Posterior vena cava (tissue), 2 donors: ENCODE measurements around the gene ZNF14. TPM values are rescaled to one million over a fixed set of nuclear protein-coding genes. Genes with fewer than 3 reads are reported as not detected.
"Not testable (repeated sequence)": the region's sequence is repeated elsewhere in the genome, so short reads cannot be mapped to it uniquely, and the experiment has no call there.

Source experiments
- DNase-seq: peaks from one replicate; pipeline ENCODE4 v3.0.0-alpha.2; 2020; ENCODE audit warnings: low spot score
- intact Hi-C, 2 donors: fragments of 100-400 bp; cut with DNase I; formaldehyde crosslinking; loops; one replicate each; pipeline versions ENCODE4 v1.14.1 to v1.14.2; 2022 to 2023
- total RNA-seq, 2 donors: library from RNA; stranded (reverse); fragmentation: NEBNext Ultra II Directional; extraction: Animal tissue kit (Norgen Biotek cat#: 25700); gene quantifications; one replicate each; pipeline ENCODE4 v1.2.1, GENCODE V29; 2021
- donor health status: DM: yes; HTN: yes; CAD: no.
- donor health status: DM: yes; HTN: yes; CAD: no.

Gene ZNF14
- total RNA-seq, 2 donors from 2014 or later, result 5.0 to 6.4 TPM

DNA sequence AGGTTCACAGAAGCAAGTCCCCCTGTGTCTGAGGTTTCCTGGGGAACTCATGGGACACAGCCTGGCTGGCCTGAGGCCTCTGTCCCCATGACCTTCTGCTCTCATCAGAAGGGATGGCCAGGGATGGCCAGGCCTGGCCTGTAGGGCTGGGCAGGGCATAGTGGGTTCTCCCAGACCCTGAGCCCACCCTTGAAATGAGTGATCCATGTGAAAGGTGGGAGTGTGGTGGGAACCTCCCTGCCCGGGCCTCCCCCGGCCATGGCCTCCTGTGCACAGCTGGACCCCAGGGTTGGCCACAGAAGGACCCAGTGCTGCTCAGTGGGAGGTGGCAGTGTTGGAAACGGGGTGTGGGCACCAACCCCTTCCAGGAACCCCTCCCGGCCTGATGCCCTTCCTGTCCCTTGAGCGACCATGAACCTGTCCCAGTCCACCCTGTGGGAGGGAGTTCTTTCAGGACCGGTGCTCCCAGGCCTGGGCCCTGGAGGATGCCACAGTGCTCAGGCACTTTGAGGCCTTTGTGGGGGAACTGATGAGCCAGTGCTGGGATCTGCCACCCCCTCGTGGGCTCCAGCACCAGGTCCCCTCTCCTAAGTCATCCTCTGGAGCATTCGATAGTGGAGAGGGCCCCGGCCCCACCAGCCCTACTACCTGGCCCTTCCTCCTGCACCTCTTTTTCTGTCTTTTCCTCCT is 15.5 kb upstream of the ZNF14 start:
- DNase-seq, result no peak
- intact Hi-C loops, result no loop called here

GRCh38 chr19:19747357-19748220 is 14.7 kb upstream of the ZNF14 start:
- DNase-seq, result no peak
- intact Hi-C loops, result no loop called here

DNA sequence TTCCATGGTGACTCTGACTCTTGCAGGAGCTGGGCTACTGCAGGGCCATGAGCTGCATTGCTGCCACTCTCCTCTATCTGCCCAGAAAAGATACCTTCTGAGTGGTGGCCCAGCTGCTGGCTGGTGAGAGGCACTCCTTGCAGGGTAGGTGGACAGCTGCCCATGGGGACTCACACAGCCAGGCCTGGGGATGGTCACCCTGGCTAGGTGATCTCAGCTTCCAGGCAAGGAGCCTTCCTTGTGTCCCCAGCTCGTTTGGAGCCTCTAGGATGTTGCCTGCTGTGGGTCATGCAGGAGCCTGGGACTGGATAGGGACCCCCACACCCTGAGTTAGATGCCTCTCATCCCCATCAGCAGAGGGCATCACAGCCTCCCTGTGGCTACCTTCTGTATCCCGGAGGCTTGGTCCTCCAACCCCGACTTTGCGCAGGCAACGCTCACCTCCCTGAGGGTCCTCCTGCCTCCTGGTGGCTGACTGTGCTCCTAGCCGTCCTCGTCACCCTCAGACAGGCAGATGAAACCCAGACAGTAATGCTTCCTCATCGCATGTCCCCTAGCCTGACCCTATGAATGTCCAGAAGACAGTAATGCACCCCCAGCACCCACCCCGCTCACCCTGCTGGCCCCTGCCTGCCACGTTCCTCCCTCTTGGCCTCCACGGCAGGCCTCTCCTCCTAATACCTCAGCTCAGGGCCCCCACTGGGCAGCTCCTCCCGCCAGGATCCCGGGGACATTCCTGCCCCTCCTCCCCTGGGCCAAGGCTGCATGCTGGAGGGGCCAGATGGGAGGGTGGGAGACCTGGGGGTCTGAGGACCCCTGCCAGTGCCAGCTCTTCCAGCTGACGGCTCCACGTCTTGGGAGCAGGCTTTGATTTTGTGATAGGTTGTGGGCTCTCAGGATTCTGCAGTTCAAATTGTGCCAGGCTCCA is 13.6 kb upstream of the ZNF14 start:
- DNase-seq, result no peak
- intact Hi-C loops, result no loop called here

DNA sequence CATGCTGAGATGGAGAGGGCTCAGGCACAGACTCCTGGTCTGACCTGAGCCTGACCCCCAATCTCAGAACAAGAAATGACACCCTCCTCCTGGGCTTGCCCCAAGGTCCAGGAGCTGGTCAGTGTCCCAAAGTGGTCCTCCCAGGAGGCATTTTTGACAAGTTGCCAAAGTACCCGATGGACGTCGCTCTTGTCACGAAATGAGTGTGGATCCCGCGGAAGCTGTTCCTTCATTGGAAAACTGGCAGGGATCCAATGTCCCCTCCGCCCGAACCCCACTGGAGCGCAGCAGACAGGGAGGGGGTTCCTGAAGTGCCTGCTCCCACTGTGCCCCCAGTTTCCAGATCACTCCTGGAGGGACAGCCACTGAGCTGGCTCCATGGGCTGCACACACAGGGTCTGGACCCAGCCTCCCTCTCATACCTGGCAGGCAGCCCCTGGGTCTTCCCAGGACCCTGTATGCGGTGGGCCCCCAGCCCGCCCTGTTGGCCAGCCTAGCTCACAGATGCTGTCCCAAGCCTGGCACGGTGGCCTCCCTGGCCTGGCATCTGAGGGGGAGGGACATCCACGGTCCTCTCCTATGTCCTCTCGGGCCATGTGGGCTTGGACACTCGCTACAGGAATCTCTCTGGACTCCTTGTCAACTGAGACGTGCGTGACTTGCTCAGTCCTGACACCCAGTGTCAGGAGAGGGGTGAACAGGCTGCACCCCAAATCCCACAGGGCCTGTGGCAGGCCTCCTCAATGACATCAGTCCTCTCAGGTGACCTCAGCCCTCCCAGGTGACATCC is 12.8 kb upstream of the ZNF14 start:
- intact Hi-C loops, result no loop called here

DNA sequence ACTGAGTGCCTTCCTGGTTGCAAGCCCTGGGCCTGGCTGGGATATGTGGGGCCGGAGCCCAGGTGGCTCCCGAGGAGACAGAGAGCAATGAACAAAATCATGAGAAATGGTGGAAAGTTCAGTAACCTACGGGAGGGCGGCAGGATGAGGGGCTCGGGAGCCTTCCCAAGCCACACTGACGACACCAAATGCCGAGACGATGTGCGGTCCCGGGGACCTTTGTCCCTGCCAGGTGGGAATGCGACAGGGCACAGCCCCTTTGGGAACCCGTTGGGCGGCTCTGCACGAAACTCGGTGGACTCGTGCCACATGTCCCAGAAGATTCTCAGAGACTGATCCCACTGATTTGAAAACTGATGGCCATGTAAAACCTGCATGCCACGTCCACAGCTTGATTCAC is 11.7 kb upstream of the ZNF14 start:
- intact Hi-C loops, result no loop called here
- DNase-seq, result no peak

More for the DNA sequence above, 12.8 kb upstream of the ZNF14 start:
- no peak for DNase-seq

- intact Hi-C loops, DNase-seq: not testable (repeated sequence)
Measured at GRCh38 chr19:19743921-19744320, 11.0 kb upstream of the ZNF14 start.

DNA sequence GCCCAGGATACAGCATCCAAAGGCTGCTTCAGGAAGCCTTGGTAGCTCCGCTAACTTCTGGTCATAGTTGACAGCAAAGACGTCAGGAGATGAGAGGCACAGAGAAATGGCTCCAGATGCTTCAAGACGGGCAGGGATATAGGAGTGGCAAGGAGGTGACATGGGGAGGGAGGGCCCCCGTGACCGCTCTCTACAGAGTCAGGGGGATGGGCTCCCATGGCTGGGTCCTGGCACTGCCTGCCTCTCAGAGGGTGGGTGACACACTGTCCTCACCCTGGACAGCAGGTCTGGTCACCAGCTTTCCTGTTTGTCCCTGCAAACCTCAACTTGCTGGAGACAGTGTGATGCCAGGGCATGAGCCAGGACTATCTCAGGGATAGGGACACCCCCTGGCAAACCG is 10.3 kb upstream of the ZNF14 start:
- intact Hi-C loops, result no loop called here
- DNase-seq, result no peak

DNA sequence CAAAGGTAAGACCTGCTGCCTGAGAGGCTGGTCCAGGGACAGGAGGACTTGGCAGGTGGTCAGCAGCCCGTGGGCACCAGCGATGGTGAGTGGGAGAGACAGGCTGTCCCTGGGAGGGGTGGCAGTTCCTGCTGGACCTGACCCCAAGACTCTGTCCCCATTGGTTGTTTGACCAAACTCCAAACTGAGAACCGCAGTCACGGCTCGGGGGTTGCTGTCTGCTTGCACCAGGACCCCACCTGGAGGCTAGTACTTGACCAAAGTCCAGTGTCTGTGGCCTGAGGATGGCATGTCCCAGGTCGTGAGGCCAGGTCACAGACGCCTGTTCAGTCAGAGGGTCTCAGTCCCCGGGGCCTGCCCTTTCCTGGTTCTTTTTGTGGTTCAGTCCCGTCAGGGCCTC is 9.9 kb upstream of the ZNF14 start:
- intact Hi-C loops, result no loop called here
- DNase-seq, result no peak

DNA sequence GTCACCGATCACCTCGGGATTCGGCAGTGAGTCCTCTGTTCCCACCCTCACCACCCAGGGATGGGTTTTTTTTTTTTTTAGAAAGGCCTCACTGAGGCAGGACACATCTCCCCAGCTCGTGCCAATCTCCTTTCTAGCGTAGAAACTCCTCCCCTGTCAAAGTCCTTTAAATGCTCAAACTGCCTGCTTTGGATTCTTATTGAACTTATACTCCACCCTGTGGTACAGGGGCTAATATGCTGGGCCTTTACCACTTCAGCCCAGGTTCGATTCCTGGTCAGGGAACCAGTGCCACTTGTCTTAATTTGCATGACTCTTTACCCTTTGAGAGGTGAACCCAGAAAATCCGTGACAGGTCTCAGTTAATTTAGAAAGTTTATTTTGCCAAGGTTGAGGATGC is 8.3 kb upstream of the ZNF14 start:
- DNase-seq, result no peak
- intact Hi-C loops, result no loop called here

DNA sequence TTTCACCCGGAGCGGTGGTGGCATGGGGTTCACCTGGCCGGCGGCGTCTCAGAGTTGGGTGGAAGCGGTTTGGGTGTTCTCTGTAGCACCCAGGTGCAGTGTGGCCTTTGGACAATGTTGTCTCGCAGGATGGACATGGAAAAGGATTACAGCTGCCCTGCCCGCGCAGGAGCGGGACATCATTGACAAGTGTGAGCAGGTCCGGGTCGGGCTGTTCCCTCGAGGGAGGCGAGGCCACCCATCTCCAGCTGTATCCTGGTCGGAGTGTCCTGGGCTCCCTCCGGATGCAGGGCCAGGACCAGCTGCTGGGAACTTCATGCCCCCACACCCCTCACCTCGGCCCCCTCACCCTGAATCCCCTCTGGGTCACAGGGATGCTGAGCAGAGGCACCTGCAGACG is 7.8 kb upstream of the ZNF14 start:
- intact Hi-C loops, result no loop called here
- no peak for DNase-seq

- intact Hi-C loops, result no loop called here
- DNase-seq, result no peak
Measured at GRCh38 chr19:19738564-19738963, 5.7 kb upstream of the ZNF14 start.

DNA sequence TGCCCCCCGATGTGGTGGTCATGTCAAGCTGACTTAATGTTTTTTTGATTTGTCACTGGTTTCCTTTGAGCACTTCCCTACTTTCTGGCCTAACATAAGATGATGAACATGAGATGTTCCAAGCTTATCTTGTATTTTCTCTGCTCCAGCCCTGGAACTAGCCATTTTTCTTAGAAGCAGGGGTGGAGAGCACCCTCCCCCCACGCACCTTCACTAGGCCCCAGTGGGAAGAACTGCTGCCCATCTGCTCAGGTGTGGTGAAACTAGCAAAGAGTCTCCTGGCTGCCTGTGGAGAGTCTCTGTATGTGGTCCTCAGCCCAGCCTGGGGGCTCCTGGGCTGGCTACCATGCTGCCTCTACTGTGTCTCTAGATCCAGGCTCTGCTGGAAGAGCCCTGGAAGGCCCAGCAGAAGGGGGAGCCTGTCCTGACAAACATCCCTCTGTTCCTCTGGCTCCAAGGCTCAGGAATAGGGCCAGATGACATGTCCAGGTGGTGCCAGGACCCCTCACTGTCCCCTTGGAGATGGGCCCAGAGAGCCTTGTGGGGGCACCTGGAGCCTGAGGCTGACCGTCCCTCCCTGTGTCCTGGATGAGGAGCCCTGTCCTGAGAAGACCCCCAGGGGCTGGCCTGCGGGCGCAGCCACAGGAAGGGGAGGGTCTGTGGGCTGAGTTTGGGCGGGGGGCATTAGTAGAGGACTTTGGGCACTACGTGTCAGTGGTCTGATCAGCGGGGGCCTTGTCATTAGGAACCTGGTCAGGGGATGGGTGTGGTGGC is 4.8 kb upstream of the ZNF14 start:
- DNase-seq, result no peak
- intact Hi-C loops, result no loop called here

DNA sequence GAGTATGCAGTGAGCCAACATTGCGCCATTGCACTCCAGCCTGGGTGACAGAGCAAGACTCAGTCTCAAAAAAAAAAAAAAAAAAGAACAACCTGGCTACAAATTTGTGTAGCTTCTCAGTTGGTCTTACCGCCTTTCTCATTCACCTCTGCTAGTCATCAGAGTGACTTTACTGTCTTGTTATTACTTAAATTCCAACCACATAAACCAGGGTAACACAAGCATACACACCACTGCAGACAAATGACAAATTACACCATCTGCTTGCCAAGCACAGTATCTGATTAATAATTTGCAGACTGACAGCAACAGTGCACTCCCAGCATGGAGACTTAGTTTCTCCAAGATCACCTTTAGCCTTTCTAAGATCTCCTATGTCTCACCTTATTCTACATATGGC is 11.0 kb downstream of the ZNF14 start:
- intact Hi-C loops, result no loop called here
- DNase-seq, result no peak

DNA sequence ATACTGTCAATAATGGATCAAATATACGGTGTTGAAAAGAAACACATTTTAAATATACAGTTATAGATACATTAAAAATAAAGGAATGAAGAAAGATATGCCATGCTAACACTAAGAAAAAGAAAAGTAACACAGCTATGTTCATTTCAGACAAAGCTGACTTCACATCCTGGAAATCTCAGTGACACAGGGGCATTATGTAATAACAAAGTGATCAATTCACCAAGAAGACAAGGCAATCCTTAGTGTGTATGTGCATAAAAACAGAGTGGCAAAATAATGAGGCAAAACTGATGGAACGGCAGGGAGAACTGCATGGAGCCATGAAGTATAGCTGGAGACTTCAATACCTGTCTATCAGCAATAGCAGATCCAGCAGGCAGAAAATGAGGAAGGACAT is 13.1 kb downstream of the ZNF14 start:
- intact Hi-C loops, result no loop called here
- DNase-seq, result no peak

- intact Hi-C loops, result no loop called here
- DNase-seq, result no peak
Measured at GRCh38 chr19:19711934-19712828, 20.7 kb downstream of the ZNF14 start.

DNA sequence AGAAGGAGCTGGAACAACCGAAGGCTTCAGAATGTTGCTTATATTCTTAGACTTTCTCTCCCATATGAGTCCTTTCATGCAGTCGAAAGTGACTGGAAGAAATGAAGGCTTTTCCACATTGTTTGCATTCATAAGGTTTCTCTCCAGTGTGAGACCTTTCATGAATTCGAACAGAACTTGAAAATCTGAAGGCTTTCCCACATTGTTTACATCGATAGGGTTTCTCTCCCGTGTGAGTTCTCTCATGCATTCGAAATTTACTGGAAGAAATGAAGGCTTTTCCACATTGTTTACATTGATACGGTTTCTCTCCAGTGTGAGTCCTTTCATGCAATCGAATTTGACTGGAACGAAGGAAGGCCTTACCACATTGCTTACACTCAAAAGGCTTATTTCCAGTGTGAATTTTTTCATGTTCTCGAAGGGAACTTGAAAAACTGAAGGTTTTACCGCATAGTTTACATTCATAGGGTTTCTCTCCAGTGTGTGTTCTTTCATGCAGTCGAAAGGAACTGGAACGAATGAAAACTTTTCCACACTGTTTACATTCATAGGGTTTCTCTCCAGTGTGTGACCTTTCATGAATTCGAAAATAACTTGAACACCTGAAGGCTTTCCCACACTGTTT is 21.5 kb downstream of the ZNF14 start:
- intact Hi-C loops, result no loop called here
- DNase-seq, result no peak

GRCh38 chr19:19710506-19710905 is 22.4 kb downstream of the ZNF14 start:
- intact Hi-C loops, result no loop called here

More at GRCh38 chr19:19710506-19710905, 22.4 kb downstream of the ZNF14 start:
- DNase-seq, result no peak
